ENCODE results near the gene BSN. TPM values are rescaled to one million over a fixed set of nuclear protein-coding genes. Genes with fewer than 3 reads are reported as not detected.
A peak's percentile ranks its signal among the peaks of the same experiment; 100 is the strongest.

The BSN gene
- total RNA-seq, 1 experiment from 2014 or later, result 0.23 TPM

GRCh38 chr3:49636883-49637609 is 82.8 kb downstream of the BSN start:
- no peaks in the 10 kb centered on the region for H3K27me3 ChIP-seq
- no peak overlapping the region for H3K4me3 ChIP-seq
- H3K36me3 ChIP-seq, result no peaks in the 10 kb centered on the region
- H3K9me3 ChIP-seq, result no peaks in the 10 kb centered on the region
- no peak for DNase-seq

- Histone ChIP-seq H3K4me3 (no peak overlapping the region), H3K36me3 (no peaks in the 10 kb centered on the region)
These were observed 84.2 kb downstream of the BSN start for GRCh38 chr3:49638445-49638844.

GRCh38 chr3:49639551-49639950 is 85.3 kb downstream of the BSN start:
- no peak for DNase-seq
- Histone ChIP-seq H3K36me3 (no peaks in the 10 kb centered on the region), H3K4me3 (no peak overlapping the region), H3K27me3 (no peaks in the 10 kb centered on the region), H3K9me3 (no peaks in the 10 kb centered on the region)

More at GRCh38 chr3:49638445-49638844, 84.2 kb downstream of the BSN start:
- Histone ChIP-seq H3K9me3 (no peaks in the 10 kb centered on the region), H3K27me3 (no peaks in the 10 kb centered on the region)
- DNase-seq, result peak; percentile 82

GRCh38 chr3:49641292-49641691 is 87.0 kb downstream of the BSN start:
- H3K9me3 ChIP-seq, result no peaks in the 10 kb centered on the region
- no peaks in the 10 kb centered on the region for H3K27me3 ChIP-seq
- H3K4me3 ChIP-seq, result no peak overlapping the region
- DNase-seq, result no peak
- H3K36me3 ChIP-seq, result no peaks in the 10 kb centered on the region

- no peak for DNase-seq
- Histone ChIP-seq H3K27me3 (no peaks in the 10 kb centered on the region), H3K36me3 (no peaks in the 10 kb centered on the region), H3K9me3 (no peaks in the 10 kb centered on the region), H3K4me3 (no peak overlapping the region)
These were observed 87.8 kb downstream of the BSN start for GRCh38 chr3:49641921-49642707.

GRCh38 chr3:49642708-49643145 is 88.5 kb downstream of the BSN start:
- no peaks in the 10 kb centered on the region for H3K36me3 ChIP-seq
- no peak for DNase-seq
- no peak overlapping the region for H3K4me3 ChIP-seq
- no peaks in the 10 kb centered on the region for H3K27me3 ChIP-seq
- no peaks in the 10 kb centered on the region for H3K9me3 ChIP-seq

- H3K36me3 ChIP-seq, result no peaks in the 10 kb centered on the region
These were observed 90.4 kb downstream of the BSN start for GRCh38 chr3:49644684-49645083.

GRCh38 chr3:49646236-49646635 is 92.0 kb downstream of the BSN start:
- Histone ChIP-seq H3K36me3 (no peaks in the 10 kb centered on the region), H3K9me3 (no peaks in the 10 kb centered on the region), H3K27me3 (no peaks in the 10 kb centered on the region), H3K4me3 (no peak overlapping the region)
- no peak for DNase-seq

More at GRCh38 chr3:49644684-49645083, 90.4 kb downstream of the BSN start:
- DNase-seq, result no peak
- Histone ChIP-seq H3K27me3 (no peaks in the 10 kb centered on the region), H3K4me3 (no peak overlapping the region), H3K9me3 (no peaks in the 10 kb centered on the region)

- Histone ChIP-seq H3K4me3 (no peak overlapping the region), H3K36me3 (no peaks in the 10 kb centered on the region), H3K27me3 (no peaks in the 10 kb centered on the region), H3K9me3 (no peaks in the 10 kb centered on the region)
- peak; percentile 11 for DNase-seq
These were observed 93.5 kb downstream of the BSN start for GRCh38 chr3:49647741-49648140.

GRCh38 chr3:49648354-49649019 is 94.2 kb downstream of the BSN start:
- H3K27me3 ChIP-seq, result no peaks in the 10 kb centered on the region
- no peaks in the 10 kb centered on the region for H3K9me3 ChIP-seq
- no peak overlapping the region for H3K4me3 ChIP-seq
- DNase-seq, result no peak
- H3K36me3 ChIP-seq, result no peaks in the 10 kb centered on the region

GRCh38 chr3:49649576-49649975 is 95.3 kb downstream of the BSN start:
- Histone ChIP-seq H3K4me3 (no peak overlapping the region), H3K27me3 (no peaks in the 10 kb centered on the region), H3K36me3 (no peaks in the 10 kb centered on the region), H3K9me3 (no peaks in the 10 kb centered on the region)
- no peak for DNase-seq

GRCh38 chr3:49650177-49650576 is 95.9 kb downstream of the BSN start:
- Histone ChIP-seq H3K36me3 (no peaks in the 10 kb centered on the region), H3K4me3 (no peak overlapping the region), H3K9me3 (no peaks in the 10 kb centered on the region), H3K27me3 (no peaks in the 10 kb centered on the region)
- no peak for DNase-seq

GRCh38 chr3:49650637-49651036 is 96.4 kb downstream of the BSN start:
- DNase-seq, result no peak
- H3K36me3 ChIP-seq, result no peaks in the 10 kb centered on the region
- no peaks in the 10 kb centered on the region for H3K27me3 ChIP-seq
- H3K9me3 ChIP-seq, result no peaks in the 10 kb centered on the region
- no peak overlapping the region for H3K4me3 ChIP-seq

GRCh38 chr3:49652218-49652902 is 98.1 kb downstream of the BSN start:
- no peak for DNase-seq

GRCh38 chr3:49652903-49653415 is 98.7 kb downstream of the BSN start:
- H3K9me3 ChIP-seq, result no peaks in the 10 kb centered on the region
- no peak overlapping the region for H3K4me3 ChIP-seq
- DNase-seq, result no peak
- no peaks in the 10 kb centered on the region for H3K36me3 ChIP-seq
- H3K27me3 ChIP-seq, result no peaks in the 10 kb centered on the region

More at GRCh38 chr3:49652218-49652902, 98.1 kb downstream of the BSN start:
- H3K27me3 ChIP-seq, result no peaks in the 10 kb centered on the region
- no peaks in the 10 kb centered on the region for H3K36me3 ChIP-seq
- H3K9me3 ChIP-seq, result no peaks in the 10 kb centered on the region
- no peak overlapping the region for H3K4me3 ChIP-seq

GRCh38 chr3:49653621-49654020 is 99.3 kb downstream of the BSN start:
- Histone ChIP-seq H3K9me3 (no peaks in the 10 kb centered on the region), H3K4me3 (no peak overlapping the region), H3K27me3 (no peaks in the 10 kb centered on the region), H3K36me3 (no peaks in the 10 kb centered on the region)
- DNase-seq, result no peak
